Adrenal gland (tissue), 12 donors: ENCODE measurements around the gene MON1B. TPM values are rescaled to one million over a fixed set of nuclear protein-coding genes. Genes with fewer than 3 reads are reported as not detected.
"Not testable (repeated sequence)": the region's sequence is repeated elsewhere in the genome, so short reads cannot be mapped to it uniquely, and the experiment has no call there.

ENCODE experiments used
- DNase-seq, 7 donors: peaks; one replicate each; pipeline ENCODE4 v3.0.0-alpha.2; 2019 to 2020
- H3K27ac ChIP-seq, 5 donors: fragments of 200-600 bp; sonication (generic) in 4 of 5; 1 replicate in 3 of 5; 2 replicates in 2 of 5; pipeline versions ENCODE4 v1.5.1 to v1.8.0; 2016 to 2020; ENCODE audit warnings: mild to moderate bottlenecking in 1 of 5
- H3K27me3 ChIP-seq: fragments of 200-600 bp; 2 replicates; pipeline ENCODE4 v1.8.0; 2021
- H3K36me3 ChIP-seq, 2 donors: fragments of 200-600 bp; replicated peaks in 1 of 2; 1 replicate in 1 of 2; 2 replicates in 1 of 2; pipeline versions ENCODE4 v1.5.1 to v1.8.0; 2018 to 2022
- H3K4me1 ChIP-seq, 2 donors: fragments of 200-600 bp; replicated peaks in 1 of 2; 1 replicate in 1 of 2; 2 replicates in 1 of 2; pipeline versions ENCODE4 v1.5.1 to v1.8.0; 2018 to 2021
- H3K4me3 ChIP-seq, 4 donors: fragments of 200-600 bp; sonication (generic) in 3 of 4; one replicate each; pipeline ENCODE4 v1.5.1; 2016 to 2018
- H3K9me3 ChIP-seq, 3 donors: fragments of 200-600 bp; sonication (generic) in 1 of 3; replicated peaks in 1 of 3; 1 replicate in 2 of 3; 2 replicates in 1 of 3; pipeline versions ENCODE4 v1.5.1 to v1.8.0; 2016 to 2021
- POLR2A ChIP-seq, 2 donors: fragments of 450-650 bp; IDR thresholded peaks; one replicate each; pipeline ENCODE4 v1.6.1; 2017; ENCODE audit warnings: antibody characterized with exemption in 2 of 2, mild to moderate bottlenecking in 2 of 2, moderate library complexity in 1 of 2
- WGBS, 4 donors: extraction: QIAGEN DNeasy Blood & Tissue Kit in 2 of 4; methylation state at CpG; one replicate each; pipeline versions ENCODE4 v1.1.5 to v1.1.7; 2013 to 2017; 5-methylcytosine and 5-hydroxymethylcytosine counted together
- intact Hi-C, 2 donors: fragments of 100-400 bp; cut with DNase I; formaldehyde crosslinking; loops; one replicate each; pipeline versions ENCODE4 v1.14.1 to v1.15.0; 2022 to 2023
- polyA plus RNA-seq, 3 donors: library from polyadenylated mRNA; stranded (reverse); fragments of 200-250 nt in 2 of 3; fragments of 350-450 nt in 1 of 3; fragmentation: Illumina TruSeq in 1 of 3; extraction: RNeasy Lipid Tissue Mini Kit (QIAGEN cat#74804) in 1 of 3; gene quantifications; one replicate each; pipeline ENCODE4 v1.2.3, GENCODE V29; 2013 to 2014
- total RNA-seq, 9 donors: library from RNA; depleted of rRNA in 4 of 9; stranded (reverse); fragments of >200 nt in 4 of 9; fragments of 120-200 nt in 1 of 9; fragmentation: NEBNext Ultra II Directional in 1 of 9; extraction: Animal tissue kit (Norgen Biotek cat#: 25700) in 1 of 9; gene quantifications; one replicate each; pipeline versions ENCODE4 v1.1.0 to v1.2.4, GENCODE V29; 2013 to 2023
- TF ChIP-seq, protein P1 (sequence below), 6 experiments: fragments of 450-650 bp in 4 of 6; fragments of 200-600 bp in 2 of 6; sonication (generic) in 1 of 6; IDR thresholded peaks; 1 replicate in 5 of 6; 2 replicates in 1 of 6; pipeline versions ENCODE4 v1.5.1 to v1.8.0; 2016 to 2021; ENCODE audit warnings: antibody characterized with exemption in 6 of 6, mild to moderate bottlenecking in 2 of 6, moderate library complexity in 1 of 6
- donor health status: healthy with polysubstance abuse.
- donor health status: Bipolar disorder and iron deficiency.
- donor health status: DM: yes; HTN: yes; CAD: no.
- donor health status: DM: no; HTN: no; CAD: no.
- donor health status: DM: no; HTN: no; CAD: no.
- donor health status: DM: yes; HTN: yes; CAD: no.

Gene MON1B
- total and polyA plus RNA-seq, 12 donors: 7.5 to 94.0 (median 27.2) TPM

DNA sequence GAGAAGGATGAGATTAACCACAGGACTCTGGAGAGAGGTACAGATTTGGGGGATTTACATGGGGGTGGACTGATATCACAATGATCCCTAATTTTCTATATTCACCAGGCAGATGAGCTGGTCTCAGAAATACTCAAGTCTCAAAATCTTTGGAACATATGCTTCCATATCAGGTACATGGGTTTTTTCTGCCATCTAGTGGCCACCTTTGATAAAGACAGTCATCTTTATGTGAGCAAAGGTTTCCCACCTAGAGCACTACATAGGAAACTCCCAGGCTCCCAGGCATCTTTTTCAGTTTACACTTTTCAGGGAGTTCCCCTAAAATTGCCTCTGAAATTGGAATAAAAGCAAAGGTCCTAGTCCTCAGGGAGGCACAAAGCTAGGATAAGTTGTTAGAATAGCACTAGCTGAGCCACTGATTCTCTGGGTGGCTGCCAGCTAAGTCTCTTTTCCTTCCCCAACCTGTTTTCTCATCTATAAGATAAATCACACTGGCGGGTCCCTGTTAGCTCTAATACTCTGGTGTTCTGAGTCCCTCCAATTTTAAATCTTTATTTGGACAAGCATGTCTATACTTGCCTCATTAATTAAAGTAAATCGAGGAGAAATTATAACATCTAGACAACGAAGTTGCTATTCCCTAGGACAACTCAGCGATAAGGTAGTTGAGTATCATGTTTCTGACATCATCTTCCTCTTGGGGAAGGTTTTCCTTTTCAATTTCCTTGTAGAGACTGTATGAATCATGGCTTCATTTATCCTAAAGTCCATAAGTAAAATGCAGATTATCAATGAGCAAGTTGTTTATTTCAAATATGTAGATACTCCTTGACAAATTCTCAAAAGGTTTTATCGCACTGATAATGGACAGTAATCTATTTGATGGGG is 19.0 kb upstream of the MON1B start:
- DNase-seq: peak in 4 of 7 donors; percentile 38 to 53 (median 44)
- H3K9me3 ChIP-seq: no peaks in the 10 kb centered on the region
- H3K27ac ChIP-seq: no peak overlapping the region
- H3K27me3 ChIP-seq: peaks cover 3% of the 10 kb centered on the region
- TF ChIP-seq, protein P1, sequence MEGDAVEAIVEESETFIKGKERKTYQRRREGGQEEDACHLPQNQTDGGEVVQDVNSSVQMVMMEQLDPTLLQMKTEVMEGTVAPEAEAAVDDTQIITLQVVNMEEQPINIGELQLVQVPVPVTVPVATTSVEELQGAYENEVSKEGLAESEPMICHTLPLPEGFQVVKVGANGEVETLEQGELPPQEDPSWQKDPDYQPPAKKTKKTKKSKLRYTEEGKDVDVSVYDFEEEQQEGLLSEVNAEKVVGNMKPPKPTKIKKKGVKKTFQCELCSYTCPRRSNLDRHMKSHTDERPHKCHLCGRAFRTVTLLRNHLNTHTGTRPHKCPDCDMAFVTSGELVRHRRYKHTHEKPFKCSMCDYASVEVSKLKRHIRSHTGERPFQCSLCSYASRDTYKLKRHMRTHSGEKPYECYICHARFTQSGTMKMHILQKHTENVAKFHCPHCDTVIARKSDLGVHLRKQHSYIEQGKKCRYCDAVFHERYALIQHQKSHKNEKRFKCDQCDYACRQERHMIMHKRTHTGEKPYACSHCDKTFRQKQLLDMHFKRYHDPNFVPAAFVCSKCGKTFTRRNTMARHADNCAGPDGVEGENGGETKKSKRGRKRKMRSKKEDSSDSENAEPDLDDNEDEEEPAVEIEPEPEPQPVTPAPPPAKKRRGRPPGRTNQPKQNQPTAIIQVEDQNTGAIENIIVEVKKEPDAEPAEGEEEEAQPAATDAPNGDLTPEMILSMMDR (IDR thresholded peaks at IDR 0.05): peak; percentile 58 to 80 (median 75)
- no peak for TF ChIP-seq POLR2A (IDR thresholded peaks at IDR 0.05)
- intact Hi-C loops: loop anchor here in 1 of 2 donors (5.0 kb wide), 1 partner anchor 1380 kb away; no protein-coding TSS in a partner anchor
- no peaks in the 10 kb centered on the region for H3K36me3 ChIP-seq
- H3K4me1 ChIP-seq: no peaks in the 10 kb centered on the region
- 51 to 60% (median 58%) methylated on average over 5 of the region's 5 CpGs for WGBS, 4 donors
- no peak overlapping the region for H3K4me3 ChIP-seq

DNA sequence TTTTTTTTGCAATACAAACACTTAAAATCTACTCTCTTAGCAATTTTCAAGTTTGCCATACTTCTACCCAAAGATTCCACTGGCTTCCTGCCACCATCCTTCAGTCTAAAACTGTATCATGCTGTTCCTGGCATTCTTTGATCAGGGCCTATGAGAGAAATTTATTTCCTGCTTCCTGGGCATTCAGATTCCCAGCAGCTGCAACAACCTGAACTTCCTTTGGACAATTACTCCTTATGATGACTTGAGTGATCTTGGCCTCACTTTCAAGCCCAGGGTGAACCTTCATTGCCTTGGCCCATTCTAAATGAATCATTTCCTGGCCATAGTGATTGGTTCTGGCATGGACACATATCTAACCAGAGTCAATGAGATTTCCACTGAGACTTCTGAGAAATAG is 18.0 kb upstream of the MON1B start:
- no peak for DNase-seq
- Histone ChIP-seq H3K4me1 (no peaks in the 10 kb centered on the region), H3K36me3 (no peaks in the 10 kb centered on the region), H3K9me3 (no peaks in the 10 kb centered on the region), H3K27ac (no peak overlapping the region), H3K27me3 (peaks cover 3% of the 10 kb centered on the region), H3K4me3 (no peak overlapping the region)
- intact Hi-C loops: loop anchor here in 1 of 2 donors (5.0 kb wide), 1 partner anchor 1381 kb away; no protein-coding TSS in a partner anchor
- no peak for TF ChIP-seq POLR2A (IDR thresholded peaks at IDR 0.05)
- TF ChIP-seq, protein P1 (IDR thresholded peaks at IDR 0.05): no peak

DNA sequence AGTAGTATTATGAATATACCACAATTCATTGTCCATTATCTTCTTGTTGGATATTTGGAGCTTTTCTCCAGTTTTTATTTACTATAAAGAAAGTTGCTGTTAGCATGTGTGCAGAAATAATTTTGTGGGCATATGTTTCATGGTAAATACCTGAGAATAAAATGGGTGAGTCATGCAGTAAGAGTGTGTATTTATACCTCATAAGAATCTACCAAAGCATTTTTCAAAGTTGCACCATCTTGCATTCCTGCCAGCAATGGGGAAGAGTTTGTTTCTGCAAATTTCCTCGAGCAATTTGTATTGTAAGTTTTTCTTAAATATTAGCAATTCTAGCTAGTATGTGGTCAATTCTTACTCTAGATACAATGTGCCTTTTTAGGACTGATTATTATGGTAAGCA is 7.9 kb upstream of the MON1B start:
- Histone ChIP-seq H3K4me3 (no peak overlapping the region), H3K36me3 (no peaks in the 10 kb centered on the region)
- WGBS, 4 donors: 75 to 81% (median 79%) methylated on average over 1 of the region's 1 CpG

DNA sequence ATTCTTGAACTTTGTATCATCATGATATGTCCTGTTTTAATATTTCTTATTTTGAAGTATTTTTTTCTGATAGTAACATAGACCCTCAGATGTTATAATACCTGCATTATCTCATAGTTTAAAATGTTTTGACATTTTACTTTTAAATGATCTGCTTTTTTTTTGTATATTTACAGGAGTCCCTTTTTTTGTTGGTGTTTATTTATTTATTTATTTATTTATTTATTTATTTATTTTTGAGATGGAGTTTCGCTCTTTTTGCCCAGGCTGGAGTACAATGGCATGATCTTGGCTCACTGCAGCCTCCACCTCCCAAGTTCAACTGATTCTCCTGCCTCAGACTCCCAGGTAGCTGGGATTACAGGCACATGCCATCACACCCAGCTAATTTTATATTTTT is 4.7 kb upstream of the MON1B start:
- H3K4me3 ChIP-seq, H3K27me3 ChIP-seq, intact Hi-C loops, H3K4me1 ChIP-seq, DNase-seq, H3K36me3 ChIP-seq, H3K27ac ChIP-seq, H3K9me3 ChIP-seq: not testable (repeated sequence)
- 90 to 100% (median 100%) methylated on average over 1 of the region's 1 CpG for WGBS, 4 donors

More for the DNA sequence above, 7.9 kb upstream of the MON1B start:
- Histone ChIP-seq H3K27me3 (peaks cover 8% of the 10 kb centered on the region), H3K27ac (no peak overlapping the region), H3K9me3 (no peaks in the 10 kb centered on the region), H3K4me1 (no peaks in the 10 kb centered on the region)
- TF ChIP-seq, protein P1 (IDR thresholded peaks at IDR 0.05): no peak
- DNase-seq: no peak
- intact Hi-C loops: no loop called here

DNA sequence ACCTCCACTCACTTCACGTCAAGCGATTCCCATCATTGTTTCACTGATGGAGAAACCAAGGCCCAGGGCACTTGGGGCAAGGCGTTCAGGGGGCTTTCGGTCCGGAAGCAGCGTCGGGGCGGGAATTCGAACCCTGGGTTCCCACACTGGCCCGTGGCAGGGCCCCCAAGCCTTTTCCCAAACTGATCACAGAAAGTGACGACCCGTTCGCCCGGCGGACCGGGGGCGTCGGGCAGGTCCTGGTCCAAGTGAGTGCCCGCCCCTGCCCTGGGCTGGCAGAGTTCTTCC is 856 bp upstream of the MON1B start:
- Histone ChIP-seq H3K4me1 (peaks cover 13 to 16% of the 10 kb centered on the region in 2 donors), H3K9me3 (no peaks in the 10 kb centered on the region), H3K27me3 (no peaks in the 10 kb centered on the region), H3K4me3 (peak overlapping the region; percentile 19 to 99 (median 64)), H3K36me3 (peaks cover 0 to 13% of the 10 kb centered on the region in 2 donors), H3K27ac (peak overlapping the region in 4 of 5 donors; percentile 86 to 98 (median 98))
- TF ChIP-seq, protein P1 (IDR thresholded peaks at IDR 0.05): no peak
- no peak for TF ChIP-seq POLR2A (IDR thresholded peaks at IDR 0.05)
- intact Hi-C loops: no loop called here
- no peak for DNase-seq
- 0 to 8% (median 0%) methylated on average over 2 to 19 of the region's 19 CpGs for WGBS, 4 donors
